BLaER1 treated with 17β-estradiol and CSF1 and Interleukin-3, amounts not matched to agents 10 nM and 100 nM (cell line): ENCODE data around the gene CDKL5.
"Not testable (repeated sequence)": the region's sequence is repeated elsewhere in the genome, so short reads cannot be mapped to it uniquely, and the experiment has no call there.

Source experiments
- H3K27ac ChIP-seq, 11 experiments: shearing (Covaris generic); formaldehyde crosslinking; 2 replicates each; pipeline ENCODE4 v1.8.1; 2022
- H3K27me3 ChIP-seq, 11 experiments: shearing (Covaris generic); formaldehyde crosslinking; 2 replicates each; pipeline ENCODE4 v1.8.1; 2022
- H3K36me3 ChIP-seq, 11 experiments: shearing (Covaris generic); formaldehyde crosslinking; 2 replicates each; pipeline ENCODE4 v1.8.1; 2022
- H3K4me1 ChIP-seq, 10 experiments: shearing (Covaris generic); formaldehyde crosslinking; 2 replicates each; pipeline ENCODE4 v1.8.1; 2022
- H3K4me2 ChIP-seq, 11 experiments: shearing (Covaris generic); formaldehyde crosslinking; 2 replicates each; pipeline ENCODE4 v1.8.1; 2022
- H3K4me3 ChIP-seq, 10 experiments: shearing (Covaris generic); formaldehyde crosslinking; 2 replicates each; pipeline ENCODE4 v1.8.1; 2022
- H3K9ac ChIP-seq, 11 experiments: shearing (Covaris generic); formaldehyde crosslinking; 2 replicates each; pipeline ENCODE4 v1.8.1; 2022
- H3K9me3 ChIP-seq, 11 experiments: shearing (Covaris generic); formaldehyde crosslinking; replicated peaks in 1 of 11; 2 replicates each; pipeline ENCODE4 v1.8.1; 2022
- H4K20me1 ChIP-seq, 11 experiments: shearing (Covaris generic); formaldehyde crosslinking; 2 replicates each; pipeline ENCODE4 v1.8.1; 2022
- Cebpa-rat ChIP-seq, 11 experiments: shearing (Covaris generic); IDR thresholded peaks; 2 replicates each; pipeline ENCODE4 v1.8.1; 2022

The CDKL5 gene

DNA sequence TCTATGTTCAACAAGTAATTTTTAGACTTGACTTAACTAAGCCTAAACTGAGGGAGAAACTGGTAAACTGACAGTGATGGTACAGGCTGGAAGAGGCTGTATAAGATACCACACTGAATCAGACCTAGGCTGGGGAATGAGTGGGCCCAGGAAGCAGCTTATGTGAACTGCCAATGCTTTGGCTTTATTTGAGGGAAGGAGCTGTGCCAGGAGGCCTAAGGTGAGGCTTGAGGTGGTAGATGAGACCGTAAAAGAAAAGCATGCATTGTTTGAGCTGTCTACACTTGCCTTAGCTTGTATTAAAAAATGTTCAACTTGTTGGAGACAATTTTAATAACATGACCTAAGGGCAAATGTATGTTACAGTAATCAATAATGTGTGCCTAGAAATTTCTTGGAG lies 150.3 kb downstream of the CDKL5 start:
- H3K9ac ChIP-seq: no peak overlapping the region
- no peak overlapping the region for H3K27ac ChIP-seq
- no peaks in the 10 kb centered on the region for H3K9me3 ChIP-seq
- peaks cover 89 to 100% (median 99%) of the 10 kb centered on the region in 11 experiments for H3K27me3 ChIP-seq
- H3K36me3 ChIP-seq: no peaks in the 10 kb centered on the region
- TF ChIP-seq Cebpa-rat (IDR thresholded peaks at IDR 0.05): no peak
- H3K4me2 ChIP-seq: no peak overlapping the region
- H4K20me1 ChIP-seq: no peaks in the 10 kb centered on the region
- no peaks in the 10 kb centered on the region for H3K4me1 ChIP-seq
- no peak overlapping the region for H3K4me3 ChIP-seq

DNA sequence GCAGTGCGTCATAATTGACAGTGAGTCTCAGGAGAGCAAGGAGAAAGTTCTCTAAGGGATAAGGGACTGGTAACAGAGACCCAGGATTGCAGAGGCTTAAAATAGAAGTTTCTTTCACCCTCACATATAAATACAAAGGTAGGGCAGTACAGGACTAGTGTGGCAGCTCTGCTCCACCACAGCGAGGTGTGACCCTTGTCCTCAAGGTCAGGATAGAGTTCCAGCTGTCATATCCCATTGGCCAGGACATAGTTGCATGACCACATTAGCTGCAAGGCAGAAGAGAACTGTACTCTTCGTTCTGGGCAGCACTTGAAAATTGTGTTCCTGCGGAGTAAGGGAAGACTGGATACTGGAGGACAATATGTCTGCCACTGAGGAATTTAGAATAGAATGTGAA lies 152.0 kb downstream of the CDKL5 start:
- Histone ChIP-seq H3K9me3 (no peaks in the 10 kb centered on the region), H4K20me1 (no peaks in the 10 kb centered on the region), H3K9ac (no peak overlapping the region), H3K36me3 (no peaks in the 10 kb centered on the region), H3K4me3 (no peak overlapping the region), H3K27me3 (peaks cover 82 to 100% (median 96%) of the 10 kb centered on the region in 11 experiments), H3K4me2 (no peak overlapping the region), H3K4me1 (no peaks in the 10 kb centered on the region), H3K27ac (no peak overlapping the region)
- TF ChIP-seq Cebpa-rat (IDR thresholded peaks at IDR 0.05): no peak

DNA sequence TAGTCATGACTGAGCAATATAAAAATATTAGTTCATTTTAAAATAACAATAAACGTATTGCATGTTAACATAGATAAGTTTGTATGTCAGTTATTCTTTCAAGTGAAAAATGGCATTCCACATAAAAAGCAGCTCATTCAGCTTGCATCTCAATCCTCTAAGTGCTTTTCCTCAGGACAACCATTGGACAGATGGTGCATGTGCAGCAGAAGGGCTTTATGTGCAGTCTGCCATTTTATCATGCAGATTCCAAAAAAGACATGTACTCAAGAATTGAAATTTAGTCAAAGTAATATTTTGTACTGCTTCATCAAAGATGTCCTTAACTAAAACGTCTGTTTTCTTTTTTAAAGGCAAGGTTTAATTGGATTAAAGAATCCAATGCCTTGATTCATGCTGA lies 153.1 kb downstream of the CDKL5 start:
- no peak for TF ChIP-seq Cebpa-rat (IDR thresholded peaks at IDR 0.05)
- H3K4me1 ChIP-seq: no peaks in the 10 kb centered on the region

DNA sequence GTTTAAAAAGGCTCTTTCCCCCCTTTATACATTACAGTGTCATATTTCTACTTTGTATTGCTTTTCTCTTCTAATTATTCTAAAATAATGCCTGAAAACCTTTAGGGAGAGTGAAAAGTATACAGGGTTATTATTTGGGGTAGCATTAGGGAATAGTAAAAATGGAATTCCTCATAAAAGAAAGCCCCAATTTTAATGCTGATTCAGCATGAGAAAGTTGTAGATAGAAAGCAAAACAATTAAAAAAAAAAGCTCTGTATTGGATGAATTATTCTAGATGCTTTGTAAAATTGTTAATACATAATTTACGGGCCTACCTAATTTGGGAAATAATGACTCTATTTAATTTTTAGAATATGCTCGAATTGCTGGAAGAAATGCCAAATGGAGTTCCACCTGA lies 154.1 kb downstream of the CDKL5 start:
- Histone ChIP-seq H3K9me3 (no peaks in the 10 kb centered on the region), H3K27ac (no peak overlapping the region), H3K4me1 (no peaks in the 10 kb centered on the region), H3K4me3 (no peak overlapping the region), H3K36me3 (no peaks in the 10 kb centered on the region), H4K20me1 (0 out of 22 replicates have a peak, but pooled peaks cover 0 to 2% (median 0%) of the 10 kb centered on the region in 11 experiments), H3K27me3 (peaks cover 77 to 100% (median 96%) of the 10 kb centered on the region in 11 experiments), H3K9ac (no peak overlapping the region), H3K4me2 (no peak overlapping the region)
- no peak for TF ChIP-seq Cebpa-rat (IDR thresholded peaks at IDR 0.05)

More for the DNA sequence above, 153.1 kb downstream of the CDKL5 start:
- no peak overlapping the region for H3K27ac ChIP-seq
- no peak overlapping the region for H3K4me2 ChIP-seq
- no peak overlapping the region for H3K9ac ChIP-seq
- H3K4me3 ChIP-seq: no peak overlapping the region
- no peaks in the 10 kb centered on the region for H4K20me1 ChIP-seq
- no peaks in the 10 kb centered on the region for H3K9me3 ChIP-seq
- no peaks in the 10 kb centered on the region for H3K36me3 ChIP-seq
- peaks cover 77 to 100% (median 96%) of the 10 kb centered on the region in 11 experiments for H3K27me3 ChIP-seq

DNA sequence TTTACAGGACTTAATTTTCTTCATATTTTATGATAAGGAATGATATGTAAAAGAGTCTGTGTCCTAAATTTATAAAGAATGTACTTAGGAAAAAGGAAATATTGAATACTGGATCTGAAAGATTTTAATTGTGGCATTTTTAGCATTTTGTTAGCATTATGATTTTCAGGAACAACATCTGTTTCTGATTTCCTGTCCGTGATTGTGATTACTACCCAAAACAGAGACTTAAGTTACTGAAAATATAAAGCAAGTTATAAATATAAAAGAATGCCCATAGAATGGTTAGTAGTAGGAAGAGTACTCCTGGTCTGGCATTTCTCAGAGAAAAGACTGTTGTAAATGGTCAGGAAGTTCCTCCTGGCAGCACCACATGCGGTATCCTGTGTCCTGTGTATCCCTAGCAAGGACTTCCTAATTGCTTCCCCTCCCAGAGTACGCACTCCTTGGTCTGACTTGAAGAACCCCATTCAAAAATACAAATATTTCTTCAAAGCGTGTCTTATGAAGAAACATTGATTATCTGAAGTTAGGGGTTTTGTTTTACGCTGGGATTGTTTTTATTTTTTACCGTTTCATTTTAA lies 157.6 kb downstream of the CDKL5 start:
- Histone ChIP-seq H3K36me3 (no peaks in the 10 kb centered on the region), H4K20me1 (peaks cover 0 to 5% (median 0%) of the 10 kb centered on the region in 11 experiments; a peak in 1 of 22 replicates), H3K4me3 (no peak overlapping the region), H3K27ac (no peak overlapping the region), H3K9ac (no peak overlapping the region), H3K4me1 (no peaks in the 10 kb centered on the region), H3K9me3 (no peaks in the 10 kb centered on the region), H3K27me3 (peaks cover 74 to 100% (median 95%) of the 10 kb centered on the region in 11 experiments), H3K4me2 (no peak overlapping the region)
- TF ChIP-seq Cebpa-rat (IDR thresholded peaks at IDR 0.05): no peak

DNA sequence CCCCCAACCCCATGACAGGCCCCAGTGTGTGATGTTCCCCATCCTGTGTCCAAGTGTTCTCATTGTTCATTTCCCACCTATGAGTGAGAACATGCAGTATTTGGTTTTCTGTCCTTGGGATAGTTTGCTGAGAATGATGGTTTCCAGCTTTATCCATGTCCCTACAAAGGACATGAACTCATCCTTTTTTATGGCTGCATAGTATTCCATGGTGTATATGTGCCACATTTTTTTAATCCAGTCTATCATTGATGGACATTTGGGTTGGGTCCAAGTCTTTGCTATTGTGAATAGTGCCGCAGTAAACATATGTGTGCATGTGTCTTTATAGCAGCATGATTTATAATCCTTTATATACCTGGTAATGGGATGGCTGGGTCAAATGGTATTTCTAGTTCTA lies 163.9 kb downstream of the CDKL5 start:
- not testable (repeated sequence) for H3K27ac ChIP-seq, H3K4me2 ChIP-seq, H3K36me3 ChIP-seq, H3K4me1 ChIP-seq, H4K20me1 ChIP-seq, H3K9ac ChIP-seq, H3K9me3 ChIP-seq, H3K4me3 ChIP-seq
- peaks cover 77 to 91% (median 86%) of the 10 kb centered on the region in 11 experiments for H3K27me3 ChIP-seq

DNA sequence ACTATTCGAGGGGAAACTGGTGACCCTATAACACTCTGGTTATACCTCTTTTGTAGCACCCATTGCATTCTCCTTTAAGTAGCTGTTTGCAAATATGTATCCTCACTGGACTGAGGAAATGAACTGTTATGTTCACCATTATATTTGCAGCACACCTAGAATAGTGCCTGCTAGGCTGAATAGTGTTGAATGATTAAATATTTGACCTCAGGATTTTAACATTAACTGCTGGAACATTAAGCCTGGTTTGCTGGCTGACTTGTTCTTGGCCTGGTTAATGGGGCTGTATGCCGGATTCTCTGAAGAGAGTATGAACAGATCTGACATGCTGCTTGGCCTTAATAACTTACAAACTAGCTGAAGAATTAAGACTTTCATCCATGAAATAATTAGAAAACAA lies 166.4 kb downstream of the CDKL5 start:
- Histone ChIP-seq H3K9ac (no peak overlapping the region), H3K27ac (no peak overlapping the region), H3K4me1 (no peaks in the 10 kb centered on the region), H3K27me3 (peaks cover 80 to 91% (median 85%) of the 10 kb centered on the region in 11 experiments), H3K4me2 (no peak overlapping the region), H4K20me1 (no peaks in the 10 kb centered on the region), H3K36me3 (no peaks in the 10 kb centered on the region), H3K4me3 (no peak overlapping the region), H3K9me3 (no peaks in the 10 kb centered on the region; a peak in 1 of 22 replicates)
- no peak for TF ChIP-seq Cebpa-rat (IDR thresholded peaks at IDR 0.05)

DNA sequence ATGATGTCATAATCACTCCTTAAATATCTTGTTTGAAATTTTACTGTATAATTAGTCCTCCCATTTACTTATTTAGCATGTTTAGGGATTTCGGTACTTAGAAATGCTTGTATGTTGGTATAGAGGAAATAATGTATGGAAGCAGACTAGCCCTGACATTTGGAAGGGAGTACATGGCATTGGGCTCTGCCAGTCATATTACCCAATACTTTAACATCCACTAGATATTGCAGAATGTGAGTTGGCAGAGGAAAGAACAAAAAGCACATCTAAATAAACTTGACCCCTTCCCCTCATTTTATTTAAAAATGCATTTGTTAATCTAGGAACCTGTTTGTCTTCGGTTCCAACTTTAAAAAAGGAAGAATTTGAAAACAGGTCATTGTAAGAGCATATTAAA lies 168.7 kb downstream of the CDKL5 start:
- Histone ChIP-seq H3K27me3 (peaks cover 85 to 92% (median 89%) of the 10 kb centered on the region in 11 experiments), H3K4me2 (no peak overlapping the region), H3K4me1 (no peaks in the 10 kb centered on the region), H3K36me3 (no peaks in the 10 kb centered on the region), H3K27ac (no peak overlapping the region), H3K9me3 (no peaks in the 10 kb centered on the region; a peak in 1 of 22 replicates), H3K9ac (no peak overlapping the region), H3K4me3 (no peak overlapping the region), H4K20me1 (no peaks in the 10 kb centered on the region; a peak in 1 of 22 replicates)
- no peak for TF ChIP-seq Cebpa-rat (IDR thresholded peaks at IDR 0.05)

DNA sequence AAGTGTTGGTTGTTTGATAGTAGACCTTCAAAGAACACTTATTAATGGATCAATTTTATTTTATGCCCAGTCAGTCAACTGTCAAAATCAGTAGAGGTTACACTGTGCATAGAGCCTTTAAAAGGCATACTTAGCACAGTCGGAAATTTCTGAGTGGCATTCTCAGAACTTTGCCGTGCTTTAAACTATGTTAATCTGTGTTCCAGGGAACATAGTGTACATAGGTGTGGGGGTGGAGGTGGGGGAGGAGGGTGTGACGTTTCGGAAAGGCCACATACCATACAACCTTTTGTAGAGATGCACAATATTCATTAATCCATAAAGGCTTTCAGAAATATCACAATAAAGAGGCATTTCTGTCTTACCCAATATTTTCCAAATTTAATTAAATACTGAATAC lies 170.7 kb downstream of the CDKL5 start:
- H3K27ac ChIP-seq: no peak overlapping the region
- H3K27me3 ChIP-seq: peaks cover 95 to 100% (median 98%) of the 10 kb centered on the region in 11 experiments
- no peaks in the 10 kb centered on the region for H3K4me1 ChIP-seq
- H3K36me3 ChIP-seq: no peaks in the 10 kb centered on the region
- H3K9ac ChIP-seq: no peak overlapping the region
- no peak overlapping the region for H3K4me2 ChIP-seq
- no peak for TF ChIP-seq Cebpa-rat (IDR thresholded peaks at IDR 0.05)
- no peak overlapping the region for H3K4me3 ChIP-seq
- no peaks in the 10 kb centered on the region for H3K9me3 ChIP-seq
- H4K20me1 ChIP-seq: peaks cover 0 to 5% (median 0%) of the 10 kb centered on the region in 11 experiments; a peak in 1 of 22 replicates

DNA sequence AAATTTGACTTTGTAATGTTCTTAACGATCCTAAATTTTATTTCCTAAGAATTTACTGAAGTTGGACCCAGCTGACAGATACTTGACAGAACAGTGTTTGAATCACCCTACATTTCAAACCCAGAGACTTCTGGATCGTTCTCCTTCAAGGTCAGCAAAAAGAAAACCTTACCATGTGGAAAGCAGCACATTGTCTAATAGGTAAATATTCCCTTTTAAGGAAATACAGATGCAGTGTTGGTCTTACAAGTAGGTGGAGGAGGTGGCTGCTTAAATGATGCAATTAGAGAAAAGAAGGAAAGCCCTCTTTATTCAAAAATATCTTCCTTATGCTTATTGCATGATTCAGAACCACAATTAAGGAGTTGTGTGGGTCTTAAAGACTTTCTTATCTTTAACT lies 173.0 kb downstream of the CDKL5 start:
- H3K4me2 ChIP-seq: no peak overlapping the region
- no peaks in the 10 kb centered on the region for H3K36me3 ChIP-seq
- H4K20me1 ChIP-seq: peaks cover 0 to 5% (median 0%) of the 10 kb centered on the region in 11 experiments; a peak in 1 of 22 replicates
- no peak overlapping the region for H3K9ac ChIP-seq
- H3K4me3 ChIP-seq: no peak overlapping the region
- TF ChIP-seq Cebpa-rat (IDR thresholded peaks at IDR 0.05): no peak
- H3K4me1 ChIP-seq: no peaks in the 10 kb centered on the region
- no peaks in the 10 kb centered on the region for H3K9me3 ChIP-seq
- peaks cover 95 to 100% (median 98%) of the 10 kb centered on the region in 11 experiments for H3K27me3 ChIP-seq
- H3K27ac ChIP-seq: no peak overlapping the region
